GM21360 (cell line): ENCODE measurements around the gene IGF2BP3.
A peak's percentile ranks its signal among the peaks of the same experiment; 100 is the strongest.

Source experiments
- ATAC-seq: cut with Tn5 transposase; IDR thresholded peaks from one replicate; pipeline ENCODE4 v1.9.1; 2021; ENCODE audit warnings: mild to moderate bottlenecking, moderate library complexity; ENCODE audit not compliant: unreplicated experiment

Gene IGF2BP3

GRCh38 chr7:23298885-23299769 lies 171.2 kb downstream of the IGF2BP3 start, which contains the start of gene MALSU1:
Gene MALSU1, plus strand, starts transcription at chr7:23299339. Its CDS starts 14 bp downstream, at chr7:23299353.
- peak; percentile 99 for ATAC-seq

- no peak for ATAC-seq
Measured at GRCh38 chr7:23298141-23298881, 172.0 kb downstream of the IGF2BP3 start.

DNA sequence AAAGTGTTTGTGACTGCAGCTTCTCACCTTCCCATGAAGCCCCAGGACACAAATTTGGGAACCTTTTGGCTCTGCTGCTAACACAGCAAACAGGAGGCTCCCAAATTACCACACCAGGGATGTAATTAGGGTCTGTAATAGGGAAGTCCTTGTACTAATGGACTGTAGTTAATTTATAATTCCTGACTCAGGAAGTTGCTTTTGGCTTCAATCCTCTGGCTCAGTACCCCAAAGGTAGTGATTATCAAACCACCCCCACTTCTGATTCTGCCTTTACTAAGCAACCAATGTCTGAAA lies 174.9 kb downstream of the IGF2BP3 start:
- ATAC-seq: no peak

GRCh38 chr7:23294549-23295400 lies 175.5 kb downstream of the IGF2BP3 start:
- ATAC-seq: no peak

- ATAC-seq: no peak
Measured at GRCh38 chr7:23293500-23294073, 176.7 kb downstream of the IGF2BP3 start.

- no peak for ATAC-seq
Measured at GRCh38 chr7:23292623-23293022, 177.7 kb downstream of the IGF2BP3 start.

DNA sequence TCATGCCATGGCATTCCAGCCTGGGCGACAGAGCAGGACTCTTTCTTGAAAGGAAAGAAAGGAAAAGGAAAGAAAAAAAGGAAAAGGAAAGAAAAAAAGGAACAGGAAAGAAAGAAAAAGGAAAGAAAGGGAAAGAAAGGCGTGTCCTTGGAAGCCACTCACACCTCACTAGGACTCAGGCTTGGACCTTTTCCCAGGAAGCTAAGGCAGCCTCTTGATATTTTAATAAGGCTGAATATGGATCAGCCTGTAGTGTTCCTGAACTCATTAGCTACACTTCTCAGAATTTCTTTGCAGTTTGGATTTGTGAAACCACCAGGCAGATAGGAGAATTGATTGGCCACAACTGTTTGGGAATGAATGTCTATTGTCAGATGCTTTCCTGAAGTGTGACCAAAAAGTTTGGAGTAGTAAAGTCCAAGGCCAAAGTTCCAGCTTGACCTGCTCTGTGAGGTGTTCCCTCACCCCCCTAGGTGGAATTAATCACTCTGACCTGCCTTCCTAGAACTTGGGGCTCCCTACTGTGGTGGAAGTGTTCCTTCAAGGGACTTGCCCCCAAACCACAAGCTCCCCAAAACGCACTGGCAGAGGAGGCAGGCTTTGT lies 178.2 kb downstream of the IGF2BP3 start:
- ATAC-seq: no peak

GRCh38 chr7:23290993-23291392 lies 179.3 kb downstream of the IGF2BP3 start:
- ATAC-seq: no peak

DNA sequence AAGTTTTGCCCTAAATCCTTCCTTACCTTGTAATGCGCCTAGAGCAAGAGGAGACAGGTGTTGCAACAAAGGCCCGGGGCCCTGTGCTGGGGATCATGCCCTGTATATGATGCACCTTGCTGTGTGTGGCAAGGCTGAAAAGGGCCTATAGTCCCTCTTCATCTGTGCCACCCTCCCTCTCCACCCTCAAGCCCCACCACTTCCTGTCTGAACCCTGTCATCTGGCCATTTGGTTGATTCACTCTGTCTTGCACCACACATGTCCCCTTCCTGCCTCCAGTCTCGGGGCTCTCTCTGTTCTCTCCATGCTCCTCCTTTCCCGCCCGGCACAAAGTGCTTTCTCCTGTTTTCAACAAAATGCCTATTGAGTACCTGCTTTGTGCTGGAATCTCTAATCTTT lies 182.7 kb downstream of the IGF2BP3 start:
- no peak for ATAC-seq

- ATAC-seq: no peak
Measured at GRCh38 chr7:23285657-23286646, 184.3 kb downstream of the IGF2BP3 start.

- ATAC-seq: no peak
Measured at GRCh38 chr7:23284871-23285270, 185.4 kb downstream of the IGF2BP3 start.

DNA sequence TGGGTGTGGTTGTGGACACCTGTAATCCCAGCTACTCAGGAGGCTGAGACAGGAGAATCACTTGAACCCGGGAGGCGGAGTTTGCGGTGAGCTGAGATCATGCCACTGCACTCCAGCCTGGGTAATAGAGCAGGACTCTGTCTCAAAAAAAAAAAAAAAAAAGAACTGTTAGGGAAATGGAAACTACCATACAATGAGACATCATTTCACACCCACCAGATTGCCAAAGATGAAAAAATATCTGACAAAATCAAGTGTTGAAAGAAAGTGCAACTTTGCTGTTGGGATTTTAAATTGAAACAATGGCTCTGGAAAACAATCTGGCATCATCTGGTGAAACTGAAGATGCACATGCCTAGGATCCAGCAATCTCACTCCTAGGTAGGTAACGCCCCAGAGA lies 187.2 kb downstream of the IGF2BP3 start:
- ATAC-seq: no peak

GRCh38 chr7:23279819-23280525 lies 190.3 kb downstream of the IGF2BP3 start:
- ATAC-seq: no peak

GRCh38 chr7:23277359-23277989 lies 192.8 kb downstream of the IGF2BP3 start:
- no peak for ATAC-seq

GRCh38 chr7:23276947-23277346 lies 193.3 kb downstream of the IGF2BP3 start:
- ATAC-seq: no peak

DNA sequence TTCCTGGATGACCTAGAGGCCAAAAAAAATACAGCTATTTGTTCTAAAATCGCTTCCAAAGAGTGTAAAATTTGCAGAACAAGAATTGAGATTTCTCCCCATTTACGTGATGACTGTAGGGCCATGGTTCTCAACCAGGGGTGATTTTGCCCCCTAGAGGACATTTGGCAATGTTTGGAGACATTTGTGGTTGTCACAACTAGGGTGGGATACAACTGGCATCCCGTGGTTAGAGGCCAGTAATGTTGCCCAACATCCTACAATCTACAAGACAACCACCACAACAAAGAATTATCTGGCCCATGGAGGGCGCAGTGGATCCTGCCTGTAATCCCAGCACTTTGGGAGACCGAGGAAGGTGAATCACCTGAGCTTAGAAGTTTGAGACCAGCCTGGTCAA lies 193.9 kb downstream of the IGF2BP3 start:
- no peak for ATAC-seq

- ATAC-seq: no peak
Measured at GRCh38 chr7:23275912-23276311, 194.4 kb downstream of the IGF2BP3 start.

GRCh38 chr7:23273141-23273599 lies 197.1 kb downstream of the IGF2BP3 start:
- peak; percentile 89 for ATAC-seq
